Measurements from ENCODE around the gene R3HDM1. TPM values are rescaled to one million over a fixed set of nuclear protein-coding genes. Genes with fewer than 3 reads are reported as not detected.

R3HDM1 gene
- total RNA-seq, 4 donors from 2014 or later = 15.9 to 88.3 (median 25.0) TPM

DNA sequence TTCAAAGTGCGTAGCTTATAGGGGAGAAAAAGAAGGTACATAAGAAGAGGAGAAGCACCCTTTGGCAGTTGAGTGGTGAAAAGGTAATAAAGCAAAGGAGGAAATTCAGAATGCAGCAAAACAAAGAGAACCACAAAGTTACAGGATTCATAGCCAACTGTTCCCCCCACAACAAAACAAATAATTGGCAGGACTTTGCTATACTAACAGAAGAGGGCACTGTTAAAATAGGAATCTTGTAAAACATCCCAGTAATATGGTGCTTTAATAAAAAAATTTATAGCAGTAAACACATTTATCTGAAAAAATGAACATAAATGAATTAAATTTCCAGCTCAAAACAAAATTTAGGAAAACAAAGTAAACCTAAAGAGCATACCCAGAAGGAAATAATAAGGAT is 42.3 kb downstream of the R3HDM1 start:
- Histone ChIP-seq H3K36me3 (peaks cover 0 to 10% (median 0%) of the 10 kb centered on the region in 3 donors), H3K4me3 (no peak overlapping the region), H3K9me3 (no peaks in the 10 kb centered on the region), H3K27ac (no peak overlapping the region), H3K27me3 (no peaks in the 10 kb centered on the region), H3K4me1 (no peaks in the 10 kb centered on the region)
- DNase-seq = no peak
- TF ChIP-seq, protein P1, sequence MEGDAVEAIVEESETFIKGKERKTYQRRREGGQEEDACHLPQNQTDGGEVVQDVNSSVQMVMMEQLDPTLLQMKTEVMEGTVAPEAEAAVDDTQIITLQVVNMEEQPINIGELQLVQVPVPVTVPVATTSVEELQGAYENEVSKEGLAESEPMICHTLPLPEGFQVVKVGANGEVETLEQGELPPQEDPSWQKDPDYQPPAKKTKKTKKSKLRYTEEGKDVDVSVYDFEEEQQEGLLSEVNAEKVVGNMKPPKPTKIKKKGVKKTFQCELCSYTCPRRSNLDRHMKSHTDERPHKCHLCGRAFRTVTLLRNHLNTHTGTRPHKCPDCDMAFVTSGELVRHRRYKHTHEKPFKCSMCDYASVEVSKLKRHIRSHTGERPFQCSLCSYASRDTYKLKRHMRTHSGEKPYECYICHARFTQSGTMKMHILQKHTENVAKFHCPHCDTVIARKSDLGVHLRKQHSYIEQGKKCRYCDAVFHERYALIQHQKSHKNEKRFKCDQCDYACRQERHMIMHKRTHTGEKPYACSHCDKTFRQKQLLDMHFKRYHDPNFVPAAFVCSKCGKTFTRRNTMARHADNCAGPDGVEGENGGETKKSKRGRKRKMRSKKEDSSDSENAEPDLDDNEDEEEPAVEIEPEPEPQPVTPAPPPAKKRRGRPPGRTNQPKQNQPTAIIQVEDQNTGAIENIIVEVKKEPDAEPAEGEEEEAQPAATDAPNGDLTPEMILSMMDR (IDR thresholded peaks at IDR 0.05) = no peak
- no peak for TF ChIP-seq POLR2A (IDR thresholded peaks at IDR 0.05)

DNA sequence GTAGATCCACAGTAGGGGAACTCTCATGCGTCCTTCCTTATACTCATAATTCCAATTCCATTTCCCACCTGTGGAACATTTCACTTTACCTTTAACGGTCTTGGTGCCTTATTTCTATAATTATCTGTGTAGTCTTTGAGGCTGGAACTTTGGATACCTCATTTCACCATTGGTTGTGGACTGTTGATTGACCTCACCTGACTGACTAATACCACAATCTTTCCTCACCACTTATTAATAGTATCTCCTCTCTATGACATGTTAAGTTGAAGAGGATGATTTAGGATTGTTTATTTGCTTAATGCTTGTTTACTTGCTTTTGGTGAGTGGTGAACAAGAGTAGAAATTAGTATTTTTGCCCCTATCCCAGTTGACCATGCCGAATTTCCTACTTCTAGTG is 50.0 kb downstream of the R3HDM1 start:
- DNase-seq = no peak
- TF ChIP-seq POLR2A (IDR thresholded peaks at IDR 0.05) = no peak
- TF ChIP-seq, protein P1 (IDR thresholded peaks at IDR 0.05) = no peak
- H3K9me3 ChIP-seq = no peaks in the 10 kb centered on the region
- no peaks in the 10 kb centered on the region for H3K36me3 ChIP-seq
- H3K4me3 ChIP-seq = no peak overlapping the region
- H3K27me3 ChIP-seq = no peaks in the 10 kb centered on the region
- H3K27ac ChIP-seq = no peak overlapping the region
- H3K4me1 ChIP-seq = no peaks in the 10 kb centered on the region

DNA sequence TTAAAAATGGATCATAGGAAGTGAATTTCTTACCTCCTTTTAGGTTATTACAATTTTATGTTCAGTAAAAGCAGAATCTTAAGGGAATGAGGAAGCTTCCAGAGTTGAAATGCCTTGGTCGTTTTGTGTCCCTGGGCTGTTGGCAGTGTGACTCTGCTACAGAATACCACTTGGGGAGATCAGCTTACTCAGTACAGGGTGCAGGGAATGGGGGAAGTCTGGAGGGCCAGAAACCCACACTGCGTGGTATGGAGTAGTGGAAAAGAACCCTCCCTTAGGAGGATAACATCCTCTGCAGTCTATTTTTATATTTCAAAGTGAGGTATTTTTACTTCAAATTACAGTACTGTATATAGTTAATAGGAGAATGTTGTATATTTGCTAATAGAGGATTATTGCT is 51.1 kb downstream of the R3HDM1 start:
- Histone ChIP-seq H3K9me3 (no peaks in the 10 kb centered on the region), H3K36me3 (no peaks in the 10 kb centered on the region), H3K27me3 (no peaks in the 10 kb centered on the region), H3K27ac (no peak overlapping the region), H3K4me3 (no peak overlapping the region), H3K4me1 (no peaks in the 10 kb centered on the region)
- TF ChIP-seq, protein P1 (IDR thresholded peaks at IDR 0.05) = no peak
- TF ChIP-seq POLR2A (IDR thresholded peaks at IDR 0.05) = no peak
- no peak for DNase-seq

DNA sequence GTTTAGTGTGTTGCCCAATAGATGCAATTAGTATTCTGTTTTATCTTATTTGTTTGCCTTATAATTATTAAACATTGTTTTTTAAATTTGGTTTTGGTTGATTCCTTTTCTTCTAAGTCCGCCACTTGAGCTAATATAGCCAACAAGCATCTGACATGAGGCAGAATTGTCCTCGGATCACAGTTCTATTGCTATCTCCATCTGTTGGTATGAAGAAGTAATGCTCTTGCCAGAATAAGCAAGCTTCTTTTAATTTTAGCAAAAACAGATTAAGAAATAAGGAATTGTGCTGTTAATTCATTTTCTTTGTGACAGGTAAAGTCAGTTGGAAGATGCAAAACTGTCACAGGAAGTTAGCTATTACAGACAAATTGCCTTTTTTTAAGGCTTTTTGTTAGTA is 54.3 kb downstream of the R3HDM1 start:
- no peaks in the 10 kb centered on the region for H3K27me3 ChIP-seq
- H3K4me3 ChIP-seq = no peak overlapping the region
- H3K27ac ChIP-seq = no peak overlapping the region
- no peak for DNase-seq
- no peaks in the 10 kb centered on the region for H3K36me3 ChIP-seq
- no peaks in the 10 kb centered on the region for H3K4me1 ChIP-seq
- TF ChIP-seq, protein P1 (IDR thresholded peaks at IDR 0.05) = no peak
- TF ChIP-seq POLR2A (IDR thresholded peaks at IDR 0.05) = no peak
- no peaks in the 10 kb centered on the region for H3K9me3 ChIP-seq

DNA sequence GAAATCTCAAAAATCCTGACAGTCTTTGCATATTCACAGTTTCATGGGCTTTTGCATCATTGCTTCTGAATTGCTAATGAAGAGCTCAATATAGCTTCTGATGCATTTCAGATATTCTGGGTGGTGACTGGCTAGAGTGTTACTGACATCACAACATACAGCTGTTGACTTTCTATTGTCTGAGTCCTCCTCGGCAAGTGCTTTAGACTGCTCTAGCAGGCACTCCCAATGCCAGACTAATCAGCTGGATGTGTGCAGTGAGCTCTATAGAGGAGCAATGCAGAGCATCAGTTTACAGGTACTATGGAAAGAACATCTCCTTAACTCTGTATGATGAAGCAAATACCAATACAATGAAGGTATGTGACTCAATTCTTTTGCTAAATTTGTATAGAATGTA is 54.9 kb downstream of the R3HDM1 start:
- H3K9me3 ChIP-seq = no peaks in the 10 kb centered on the region
- TF ChIP-seq POLR2A (IDR thresholded peaks at IDR 0.05) = no peak
- TF ChIP-seq, protein P1 (IDR thresholded peaks at IDR 0.05) = no peak
- DNase-seq = no peak

DNA sequence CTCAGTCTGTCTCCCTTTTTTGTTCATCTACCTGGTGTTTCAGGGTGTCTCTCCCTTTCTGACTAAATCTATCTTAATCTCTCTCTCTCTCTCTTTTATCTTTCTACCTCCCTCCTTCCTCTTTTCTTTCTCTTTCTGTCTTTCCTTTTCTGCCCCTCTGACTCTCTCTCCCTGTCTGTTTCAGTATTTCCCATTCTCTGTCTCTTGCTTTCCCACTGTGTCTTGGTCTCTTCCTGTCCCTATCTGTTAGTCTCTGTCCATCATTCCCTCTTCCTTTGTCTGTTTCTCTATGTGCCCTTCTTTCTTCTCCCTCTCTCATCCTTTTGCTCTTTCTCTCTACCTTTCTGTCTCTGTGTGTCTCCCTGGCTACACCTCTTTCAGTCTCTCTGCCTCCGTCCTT is 56.7 kb downstream of the R3HDM1 start:
- TF ChIP-seq, protein P1 (IDR thresholded peaks at IDR 0.05) = no peak
- Histone ChIP-seq H3K36me3 (no peaks in the 10 kb centered on the region), H3K27me3 (no peaks in the 10 kb centered on the region), H3K4me1 (no peaks in the 10 kb centered on the region), H3K4me3 (no peak overlapping the region), H3K27ac (no peak overlapping the region), H3K9me3 (peaks cover 0 to 7% (median 0%) of the 10 kb centered on the region in 4 donors)
- DNase-seq = no peak

More for the DNA sequence above, 54.9 kb downstream of the R3HDM1 start:
- Histone ChIP-seq H3K4me3 (no peak overlapping the region), H3K27ac (no peak overlapping the region), H3K4me1 (no peaks in the 10 kb centered on the region), H3K36me3 (no peaks in the 10 kb centered on the region), H3K27me3 (no peaks in the 10 kb centered on the region)
